Right lobe of liver (tissue), 4 donors: ENCODE measurements around the gene HERPUD1.

Source experiments
- POLR2A ChIP-seq: fragments of 450-650 bp; IDR thresholded peaks from one replicate; pipeline ENCODE4 v1.6.1; 2017; ENCODE audit warnings: antibody characterized with exemption, mild to moderate bottlenecking
- TF ChIP-seq, protein P1 (sequence below), 4 donors: fragments of 200-600 bp in 3 of 4; fragments of 450-650 bp in 1 of 4; IDR thresholded peaks; one replicate each; pipeline versions ENCODE4 v1.5.1 to v1.8.0; 2016 to 2022; ENCODE audit warnings: antibody characterized with exemption in 4 of 4, mild to moderate bottlenecking in 2 of 4
- donor health status: DM: no; HTN: no; CAD: no.
- donor health status: DM: no; HTN: no; CAD: no.
- donor health status: DM: no; HTN: yes; CAD: no.

- TF ChIP-seq, protein P1, sequence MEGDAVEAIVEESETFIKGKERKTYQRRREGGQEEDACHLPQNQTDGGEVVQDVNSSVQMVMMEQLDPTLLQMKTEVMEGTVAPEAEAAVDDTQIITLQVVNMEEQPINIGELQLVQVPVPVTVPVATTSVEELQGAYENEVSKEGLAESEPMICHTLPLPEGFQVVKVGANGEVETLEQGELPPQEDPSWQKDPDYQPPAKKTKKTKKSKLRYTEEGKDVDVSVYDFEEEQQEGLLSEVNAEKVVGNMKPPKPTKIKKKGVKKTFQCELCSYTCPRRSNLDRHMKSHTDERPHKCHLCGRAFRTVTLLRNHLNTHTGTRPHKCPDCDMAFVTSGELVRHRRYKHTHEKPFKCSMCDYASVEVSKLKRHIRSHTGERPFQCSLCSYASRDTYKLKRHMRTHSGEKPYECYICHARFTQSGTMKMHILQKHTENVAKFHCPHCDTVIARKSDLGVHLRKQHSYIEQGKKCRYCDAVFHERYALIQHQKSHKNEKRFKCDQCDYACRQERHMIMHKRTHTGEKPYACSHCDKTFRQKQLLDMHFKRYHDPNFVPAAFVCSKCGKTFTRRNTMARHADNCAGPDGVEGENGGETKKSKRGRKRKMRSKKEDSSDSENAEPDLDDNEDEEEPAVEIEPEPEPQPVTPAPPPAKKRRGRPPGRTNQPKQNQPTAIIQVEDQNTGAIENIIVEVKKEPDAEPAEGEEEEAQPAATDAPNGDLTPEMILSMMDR (IDR thresholded peaks at IDR 0.05): no peak
- no peak for TF ChIP-seq POLR2A
Measured at GRCh38 chr16:56971768-56972043, 39.8 kb downstream of the HERPUD1 start.
